Ishikawa (cell line): ENCODE measurements around the gene DCLRE1B.

ENCODE experiments used
- CEBPB ChIP-seq: IDR thresholded peaks from 2 replicates; pipeline ENCODE4 v1.6.1; 2012
- CREB1 ChIP-seq: IDR thresholded peaks from 2 replicates; pipeline ENCODE4 v1.6.1; 2012; ENCODE audit warnings: low read depth
- EGR1 ChIP-seq: IDR thresholded peaks from 2 replicates; pipeline ENCODE4 v1.6.1; 2012
- EP300 ChIP-seq: IDR thresholded peaks from 2 replicates; pipeline ENCODE4 v1.6.1; 2012; ENCODE audit warnings: borderline replicate concordance
- FOXM1 ChIP-seq: IDR thresholded peaks from 2 replicates; pipeline ENCODE4 v1.6.1; 2012; ENCODE audit warnings: low read depth, borderline replicate concordance
- MAX ChIP-seq: IDR thresholded peaks from 2 replicates; pipeline ENCODE4 v1.6.1; 2012
- NFIC ChIP-seq: IDR thresholded peaks from 2 replicates; pipeline ENCODE4 v1.6.1; 2012
- RAD21 ChIP-seq: IDR thresholded peaks from 2 replicates; pipeline ENCODE4 v1.6.1; 2012; ENCODE audit warnings: low read depth
- REST ChIP-seq: IDR thresholded peaks from 2 replicates; pipeline ENCODE4 v1.6.1; 2012; ENCODE audit warnings: low read depth, mild to moderate bottlenecking
- TAF1 ChIP-seq: IDR thresholded peaks from 2 replicates; pipeline ENCODE4 v1.6.1; 2012; ENCODE audit warnings: low read depth, mild to moderate bottlenecking
- TCF12 ChIP-seq: IDR thresholded peaks from 2 replicates; pipeline ENCODE4 v1.6.1; 2012; ENCODE audit warnings: low read depth
- TEAD4 ChIP-seq: IDR thresholded peaks from 2 replicates; pipeline ENCODE4 v1.6.1; 2012
- USF1 ChIP-seq: IDR thresholded peaks from 2 replicates; pipeline ENCODE4 v1.6.1; 2012
- YY1 ChIP-seq: IDR thresholded peaks from 2 replicates; pipeline ENCODE4 v1.6.1; 2012; ENCODE audit warnings: low read depth
- ZBTB7A ChIP-seq: IDR thresholded peaks from 2 replicates; pipeline ENCODE4 v1.6.1; 2012; ENCODE audit warnings: low read depth

The DCLRE1B gene

GRCh38 chr1:113858418-113858817 lies 46.7 kb upstream of the DCLRE1B start:
- TF ChIP-seq CEBPB (no peak), USF1 (no peak), REST (no peak)

- TF ChIP-seq EGR1: no peak
- no peak for TF ChIP-seq TAF1
- TF ChIP-seq MAX: no peak
- no peak for TF ChIP-seq CREB1
- no peak for TF ChIP-seq EP300
- no peak for TF ChIP-seq FOXM1
- no peak for TF ChIP-seq ZBTB7A
These were observed 46.1 kb upstream of the DCLRE1B start for GRCh38 chr1:113858982-113859381.

- TF ChIP-seq CREB1 (no peak), EP300 (no peak), USF1 (no peak), EGR1 (no peak), FOXM1 (no peak), RAD21 (no peak), TCF12 (no peak), TAF1 (no peak), REST (no peak), MAX (no peak), TEAD4 (no peak), ZBTB7A (no peak), NFIC (no peak), CEBPB (no peak), YY1 (no peak)
These were observed 45.5 kb upstream of the DCLRE1B start for GRCh38 chr1:113859478-113860175.

- TF ChIP-seq REST (no peak), YY1 (no peak), USF1 (no peak), EP300 (no peak), FOXM1 (no peak), CEBPB (no peak), TEAD4 (no peak)
These were observed 44.2 kb upstream of the DCLRE1B start for GRCh38 chr1:113860891-113861290.

- TF ChIP-seq CEBPB (no peak), CREB1 (no peak), TCF12 (no peak), FOXM1 (no peak), NFIC (no peak), ZBTB7A (no peak), TEAD4 (no peak), MAX (no peak), RAD21 (no peak), USF1 (no peak), YY1 (no peak), EGR1 (no peak), REST (no peak), TAF1 (no peak), EP300 (no peak)
These were observed 43.5 kb upstream of the DCLRE1B start for GRCh38 chr1:113861641-113862040.
